ENCODE measurements around the gene SPATA2L. TPM values are rescaled to one million over a fixed set of nuclear protein-coding genes. Genes with fewer than 3 reads are reported as not detected.
A peak's percentile ranks its signal among the peaks of the same experiment; 100 is the strongest.

The SPATA2L gene
- total and polyA plus RNA-seq, 10 of the 15 experiments (the other 5 are each of a cell fraction or from before 2014, with no cell fraction given), result 0.20 to 6.9 (median 3.9) TPM; not detected in 1

- TF ChIP-seq ZBTB4 (CRISPR knock-in tag; IDR thresholded peaks at IDR 0.05), result no peak
- TF ChIP-seq USF2 (IDR thresholded peaks at IDR 0.05; ENCODE audit: borderline replicate concordance, low read depth, low read length), result no peak
- no peak for TF ChIP-seq FOXK2 (IDR thresholded peaks at IDR 0.05)
- TF ChIP-seq CBX3 (IDR thresholded peaks at IDR 0.05; ENCODE audit: borderline replicate concordance, low read depth), result no peak
- peak; percentile 36 for TF ChIP-seq SP1 (IDR thresholded peaks at IDR 0.05; ENCODE audit: low read depth, low read length)
- peak; percentile 51; the same call in 1 of the 2 replicates for TF ChIP-seq ZBTB40 (IDR thresholded peaks at IDR 0.05; ENCODE audit: borderline replicate concordance)
- TF ChIP-seq GATAD2B (conservative IDR thresholded peaks at IDR 0.05; ENCODE audit: low read depth), result peak; percentile 88
- TF ChIP-seq CREB1 (IDR thresholded peaks at IDR 0.05; ENCODE audit: low read depth), result 0 out of 2 replicates have a peak, but pooled peaks have one; percentile 16
- no peak for TF ChIP-seq ZNF217 (IDR thresholded peaks at IDR 0.05)
- TF ChIP-seq PBX3 (IDR thresholded peaks at IDR 0.05; ENCODE audit: insufficient replicate concordance, low read depth, low read length), result no peak
- TF ChIP-seq LARP7 (IDR thresholded peaks at IDR 0.05), result no peak
- TF ChIP-seq TCF3 (IDR thresholded peaks at IDR 0.05; ENCODE audit: borderline replicate concordance, insufficient read depth, low read depth, low read length), result no peak
- peak; percentile 87 for TF ChIP-seq MXI1 (IDR thresholded peaks at IDR 0.05; ENCODE audit: low read depth, low read length)
- TF ChIP-seq ZNF384 (IDR thresholded peaks at IDR 0.05; ENCODE audit: borderline replicate concordance, low read depth, low read length), result no peak
- TF ChIP-seq TCF7 (IDR thresholded peaks at IDR 0.05; ENCODE audit: borderline replicate concordance), result no peak
- peak; percentile 95 for TF ChIP-seq POLR2AphosphoS5 (IDR thresholded peaks at IDR 0.05; ENCODE audit: low read length)
- TF ChIP-seq POU2F2 (IDR thresholded peaks at IDR 0.05; ENCODE audit: borderline replicate concordance, low read depth, low read length), result 0 out of 3 replicates have a peak, but pooled peaks have one; percentile 31
- peak; percentile 93 for TF ChIP-seq YY1 (IDR thresholded peaks at IDR 0.05; ENCODE audit: low read depth, low read length)
- peak; percentile 76 for TF ChIP-seq RELB (IDR thresholded peaks at IDR 0.05; ENCODE audit: low read depth)
- TF ChIP-seq NR2C1 (IDR thresholded peaks at IDR 0.05), result 0 out of 2 replicates have a peak, but pooled peaks have one; percentile 7
Observed at GRCh38 chr16:89686520-89687091, 14.9 kb downstream of the SPATA2L start, which contains the start of gene CDK10 (continued).
